RWPE2 (cell line): ENCODE results near the gene KICS2.

Experiments
- ATAC-seq: fragments of 200-7000 bp; cut with Tn5 transposase; 3 replicates; pipeline ENCODE4 v1.9.1; 2021; ENCODE audit warnings: low read depth
- DNase-seq: peaks from one replicate; pipeline ENCODE4 v3.0.0-alpha.2; 2020; ENCODE audit warnings: low spot score
- H3K27ac ChIP-seq: fragments of 450-650 bp; 2 replicates; pipeline ENCODE4 v1.5.1; 2017; ENCODE audit warnings: mild to moderate bottlenecking; ENCODE audit not compliant: poor library complexity, severe bottlenecking
- H3K27me3 ChIP-seq: fragments of 250-450 bp; sonication (Bioruptor Pico); 2 replicates; pipeline ENCODE4 v1.5.1; 2021; ENCODE audit warnings: mild to moderate bottlenecking, moderate library complexity; ENCODE audit not compliant: insufficient read depth, poor library complexity, severe bottlenecking
- H3K36me3 ChIP-seq: fragments of 250-450 bp; sonication (Bioruptor Pico); 2 replicates; pipeline ENCODE4 v1.5.1; 2020; ENCODE audit warnings: low read depth, mild to moderate bottlenecking, moderate library complexity
- H3K4me1 ChIP-seq: fragments of 250-450 bp; sonication (Bioruptor Pico); 2 replicates; pipeline ENCODE4 v1.5.1; 2021; ENCODE audit warnings: mild to moderate bottlenecking, moderate library complexity; ENCODE audit not compliant: insufficient read depth, poor library complexity, severe bottlenecking
- H3K4me3 ChIP-seq: fragments of 250-450 bp; sonication (Bioruptor Pico); 2 replicates; pipeline ENCODE4 v1.5.1; 2021; ENCODE audit warnings: mild to moderate bottlenecking, moderate library complexity; ENCODE audit not compliant: severe bottlenecking
- H3K9me3 ChIP-seq: fragments of 250-450 bp; sonication (Bioruptor Pico); 2 replicates; pipeline ENCODE4 v1.5.1; 2021; ENCODE audit warnings: mild to moderate bottlenecking, moderate library complexity; ENCODE audit not compliant: severe bottlenecking
- TF ChIP-seq, protein P1 (sequence below): fragments of 450-650 bp; IDR thresholded peaks from one replicate; pipeline ENCODE4 v1.5.1; 2017; ENCODE audit warnings: mild to moderate bottlenecking, moderate library complexity; ENCODE audit not compliant: poor library complexity, severe bottlenecking

The KICS2 gene

DNA sequence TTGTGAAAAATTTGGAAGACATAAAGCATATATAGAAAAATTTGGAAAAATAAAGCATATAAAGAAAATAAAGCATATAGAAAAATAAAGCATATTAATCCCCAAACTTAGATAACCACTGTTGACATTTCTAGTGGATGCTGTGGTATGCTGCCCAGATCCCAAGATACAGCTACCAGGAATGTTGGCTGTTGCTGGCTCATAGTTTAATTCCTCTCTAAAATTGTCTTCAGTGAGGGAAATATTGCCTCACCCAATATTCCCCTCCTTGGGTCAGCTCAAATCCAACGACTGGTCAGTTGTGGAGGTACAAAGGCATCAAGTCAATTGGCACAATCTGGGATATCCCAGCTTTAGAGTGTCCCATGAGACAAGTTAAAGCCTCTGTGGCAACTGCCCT, 10.1 kb upstream of the KICS2 start:
- DNase-seq: no peak
- no peaks in the 10 kb centered on the region for H3K4me1 ChIP-seq
- H3K4me3 ChIP-seq: no peak overlapping the region
- H3K9me3 ChIP-seq: no peaks in the 10 kb centered on the region
- H3K36me3 ChIP-seq: no peaks in the 10 kb centered on the region
- no peak overlapping the region for H3K27ac ChIP-seq
- TF ChIP-seq, protein P1, sequence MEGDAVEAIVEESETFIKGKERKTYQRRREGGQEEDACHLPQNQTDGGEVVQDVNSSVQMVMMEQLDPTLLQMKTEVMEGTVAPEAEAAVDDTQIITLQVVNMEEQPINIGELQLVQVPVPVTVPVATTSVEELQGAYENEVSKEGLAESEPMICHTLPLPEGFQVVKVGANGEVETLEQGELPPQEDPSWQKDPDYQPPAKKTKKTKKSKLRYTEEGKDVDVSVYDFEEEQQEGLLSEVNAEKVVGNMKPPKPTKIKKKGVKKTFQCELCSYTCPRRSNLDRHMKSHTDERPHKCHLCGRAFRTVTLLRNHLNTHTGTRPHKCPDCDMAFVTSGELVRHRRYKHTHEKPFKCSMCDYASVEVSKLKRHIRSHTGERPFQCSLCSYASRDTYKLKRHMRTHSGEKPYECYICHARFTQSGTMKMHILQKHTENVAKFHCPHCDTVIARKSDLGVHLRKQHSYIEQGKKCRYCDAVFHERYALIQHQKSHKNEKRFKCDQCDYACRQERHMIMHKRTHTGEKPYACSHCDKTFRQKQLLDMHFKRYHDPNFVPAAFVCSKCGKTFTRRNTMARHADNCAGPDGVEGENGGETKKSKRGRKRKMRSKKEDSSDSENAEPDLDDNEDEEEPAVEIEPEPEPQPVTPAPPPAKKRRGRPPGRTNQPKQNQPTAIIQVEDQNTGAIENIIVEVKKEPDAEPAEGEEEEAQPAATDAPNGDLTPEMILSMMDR: no peak
- H3K27me3 ChIP-seq: no peaks in the 10 kb centered on the region
- ATAC-seq: no peak

DNA sequence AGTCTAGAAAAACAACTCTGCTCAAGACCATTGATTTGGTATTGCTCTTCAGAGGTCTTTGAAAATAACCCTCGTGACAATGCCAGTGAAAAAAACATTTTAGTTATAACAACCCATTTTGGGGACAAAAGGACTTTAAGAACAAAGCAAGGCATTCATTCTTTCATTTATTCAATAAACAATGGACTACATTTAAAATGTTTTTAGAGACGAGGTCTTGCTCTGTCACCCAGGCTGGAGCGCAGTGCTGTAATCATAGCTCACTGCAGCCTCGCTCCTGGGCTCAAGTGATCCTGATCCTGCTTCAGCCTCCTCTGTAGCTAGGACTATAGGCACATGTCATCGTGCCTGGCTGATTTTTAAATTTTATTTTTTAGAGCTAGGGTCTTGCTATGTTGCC, 7.7 kb upstream of the KICS2 start:
- H3K27me3 ChIP-seq: no peaks in the 10 kb centered on the region
- ATAC-seq (no peak), DNase-seq (no peak)
- H3K4me1 ChIP-seq: no peaks in the 10 kb centered on the region
- H3K4me3 ChIP-seq: no peak overlapping the region
- H3K27ac ChIP-seq: no peak overlapping the region
- H3K36me3 ChIP-seq: no peaks in the 10 kb centered on the region
- TF ChIP-seq, protein P1: no peak
- H3K9me3 ChIP-seq: no peaks in the 10 kb centered on the region

GRCh38 chr12:64229240-64229639, 7.1 kb upstream of the KICS2 start:
- H3K9me3 ChIP-seq: no peaks in the 10 kb centered on the region
- ATAC-seq: no peak
- H3K27me3 ChIP-seq: no peaks in the 10 kb centered on the region
- no peak overlapping the region for H3K27ac ChIP-seq
- H3K4me3 ChIP-seq: no peak overlapping the region
- no peaks in the 10 kb centered on the region for H3K36me3 ChIP-seq
- no peak for DNase-seq
- no peaks in the 10 kb centered on the region for H3K4me1 ChIP-seq
- TF ChIP-seq, protein P1: no peak

GRCh38 chr12:64225626-64226025, 3.5 kb upstream of the KICS2 start:
- Histone ChIP-seq H3K27ac (no peak overlapping the region), H3K36me3 (no peaks in the 10 kb centered on the region), H3K9me3 (no peaks in the 10 kb centered on the region), H3K4me3 (no peak overlapping the region), H3K4me1 (peaks cover 5% of the 10 kb centered on the region), H3K27me3 (no peaks in the 10 kb centered on the region)
- DNase-seq (no peak), ATAC-seq (no peak)
- TF ChIP-seq, protein P1: no peak

DNA sequence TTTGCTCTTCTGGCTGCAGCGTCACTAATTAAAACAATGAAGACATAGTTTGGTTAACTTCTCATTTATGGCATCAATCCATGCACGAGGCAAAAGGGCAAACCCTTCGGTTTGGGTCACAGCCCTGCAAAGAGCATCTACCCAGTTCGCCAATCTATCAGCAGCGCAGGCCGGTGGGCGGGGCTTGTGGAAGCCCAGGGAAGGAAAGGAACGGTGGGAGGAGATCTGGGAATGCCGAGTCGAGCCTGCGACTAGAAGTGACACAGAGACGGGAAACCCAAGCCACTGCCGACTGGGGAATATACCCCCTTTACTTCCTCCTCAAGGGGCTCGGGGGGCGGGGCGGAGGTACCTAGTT, 466 bp downstream of the KICS2 start:
- TF ChIP-seq, protein P1: no peak
- peaks cover 5% of the 10 kb centered on the region for H3K4me1 ChIP-seq
- peak; percentile 84 for DNase-seq
- H3K27ac ChIP-seq: peak overlapping the region; percentile 41
- no peaks in the 10 kb centered on the region for H3K27me3 ChIP-seq
- no peaks in the 10 kb centered on the region for H3K9me3 ChIP-seq
- H3K36me3 ChIP-seq: no peaks in the 10 kb centered on the region
- peak overlapping the region; percentile 70 for H3K4me3 ChIP-seq
- ATAC-seq: peak; percentile 86
